Measurements from ENCODE around the gene SIGMAR1.

Gene SIGMAR1

GRCh38 chr9:34633166-34633565, 4.4 kb downstream of the SIGMAR1 start:
- no peak overlapping the region for H3K4me3 ChIP-seq (ENCODE audit: low read depth, low read length)
- no peak for TF ChIP-seq CTCF (conservative IDR thresholded peaks at IDR 0.05; ENCODE audit: low read depth, low read length)
- no peak for DNase-seq (ENCODE audit: low read depth)

- H3K4me3 ChIP-seq (ENCODE audit: low read depth, low read length) = no peak overlapping the region
- no peak for TF ChIP-seq CTCF (conservative IDR thresholded peaks at IDR 0.05; ENCODE audit: low read depth, low read length)
- DNase-seq (ENCODE audit: low read depth) = no peak
Observed at GRCh38 chr9:34630402-34631154, 7.0 kb downstream of the SIGMAR1 start.

GRCh38 chr9:34629491-34629808, 8.1 kb downstream of the SIGMAR1 start:
- TF ChIP-seq CTCF (conservative IDR thresholded peaks at IDR 0.05; ENCODE audit: low read depth, low read length) = no peak
- no peak overlapping the region for H3K4me3 ChIP-seq (ENCODE audit: low read depth, low read length)
- DNase-seq (ENCODE audit: low read depth) = no peak

GRCh38 chr9:34628656-34629490, 8.7 kb downstream of the SIGMAR1 start, which contains the start of gene ARID3C:
ARID3C (minus strand) TSS chr9:34629066; CDS start chr9:34628014, 1,052 bp downstream.
- no peak for DNase-seq (ENCODE audit: low read depth)

GRCh38 chr9:34627716-34628655, 9.6 kb downstream of the SIGMAR1 start:
- no peak for DNase-seq (ENCODE audit: low read depth)
- no peak for TF ChIP-seq CTCF (conservative IDR thresholded peaks at IDR 0.05; ENCODE audit: low read depth, low read length)
- no peak overlapping the region for H3K4me3 ChIP-seq (ENCODE audit: low read depth, low read length)

More at GRCh38 chr9:34628656-34629490, 8.7 kb downstream of the SIGMAR1 start, which contains the start of gene ARID3C:
- H3K4me3 ChIP-seq (ENCODE audit: low read depth, low read length) = peak within 1 kb of the TSS; percentile 20
- no peak for TF ChIP-seq CTCF (conservative IDR thresholded peaks at IDR 0.05; ENCODE audit: low read depth, low read length)

GRCh38 chr9:34625186-34625486, 12.5 kb downstream of the SIGMAR1 start:
- TF ChIP-seq CTCF (conservative IDR thresholded peaks at IDR 0.05; ENCODE audit: low read depth, low read length) = no peak
- H3K4me3 ChIP-seq (ENCODE audit: low read depth, low read length) = no peak overlapping the region
- DNase-seq (ENCODE audit: low read depth) = no peak
